ENCODE results near the gene GPR55.

GPR55 gene

GRCh38 chr2:230960026-230960425 is 35.0 kb upstream of the GPR55 start:
- H3K9ac ChIP-seq (ENCODE audit: low read length in 5 of 5) = no peak overlapping the region

GRCh38 chr2:230958820-230959756 is 34.0 kb upstream of the GPR55 start:
- H3K4me1 ChIP-seq (ENCODE audit: control insufficient read depth in 5 of 5, insufficient read depth in 5 of 5, low read length in 5 of 5) = peaks cover 3 to 29% (median 13%) of the 10 kb centered on the region in 5 donors
- no peaks in the 10 kb centered on the region for H3K36me3 ChIP-seq (ENCODE audit: control insufficient read depth in 5 of 5, insufficient read depth in 5 of 5, low read length in 5 of 5)
- H3K27me3 ChIP-seq (ENCODE audit: control insufficient read depth in 5 of 5, insufficient read depth in 4 of 5, low read length in 5 of 5) = peaks cover 0 to 8% (median 0%) of the 10 kb centered on the region in 5 donors
- no peak overlapping the region for H3K9ac ChIP-seq (ENCODE audit: low read length in 5 of 5)
- H3K4me3 ChIP-seq (ENCODE audit: low read depth in 1 of 5, low read length in 5 of 5) = no peak overlapping the region
- no peak overlapping the region for H3K27ac ChIP-seq (ENCODE audit: low read depth, low read length)
- no peaks in the 10 kb centered on the region for H3K9me3 ChIP-seq (ENCODE audit: control insufficient read depth in 5 of 5, low read length in 5 of 5)

More at GRCh38 chr2:230960026-230960425, 35.0 kb upstream of the GPR55 start:
- peaks cover 0 to 8% (median 0%) of the 10 kb centered on the region in 5 donors for H3K27me3 ChIP-seq (ENCODE audit: control insufficient read depth in 5 of 5, insufficient read depth in 4 of 5, low read length in 5 of 5)
- H3K36me3 ChIP-seq (ENCODE audit: control insufficient read depth in 5 of 5, insufficient read depth in 5 of 5, low read length in 5 of 5) = no peaks in the 10 kb centered on the region
- H3K9me3 ChIP-seq (ENCODE audit: control insufficient read depth in 5 of 5, low read length in 5 of 5) = no peaks in the 10 kb centered on the region
- H3K4me3 ChIP-seq (ENCODE audit: low read depth in 1 of 5, low read length in 5 of 5) = no peak overlapping the region
- no peak overlapping the region for H3K27ac ChIP-seq (ENCODE audit: low read depth, low read length)
- peaks cover 3 to 26% (median 11%) of the 10 kb centered on the region in 5 donors for H3K4me1 ChIP-seq (ENCODE audit: control insufficient read depth in 5 of 5, insufficient read depth in 5 of 5, low read length in 5 of 5)

GRCh38 chr2:230957756-230958391 is 32.8 kb upstream of the GPR55 start:
- no peaks in the 10 kb centered on the region for H3K36me3 ChIP-seq (ENCODE audit: control insufficient read depth in 5 of 5, insufficient read depth in 5 of 5, low read length in 5 of 5)
- H3K9ac ChIP-seq (ENCODE audit: low read length in 5 of 5) = no peak overlapping the region
- H3K27me3 ChIP-seq (ENCODE audit: control insufficient read depth in 5 of 5, insufficient read depth in 4 of 5, low read length in 5 of 5) = peaks cover 0 to 8% (median 0%) of the 10 kb centered on the region in 5 donors
- H3K4me1 ChIP-seq (ENCODE audit: control insufficient read depth in 5 of 5, insufficient read depth in 5 of 5, low read length in 5 of 5) = peaks cover 3 to 40% (median 21%) of the 10 kb centered on the region in 5 donors
- H3K27ac ChIP-seq (ENCODE audit: low read depth, low read length) = no peak overlapping the region
- H3K4me3 ChIP-seq (ENCODE audit: low read depth in 1 of 5, low read length in 5 of 5) = peak overlapping the region in 4 of 5 donors; percentile 39 to 58 (median 48)
- H3K9me3 ChIP-seq (ENCODE audit: control insufficient read depth in 5 of 5, low read length in 5 of 5) = peaks cover 0 to 4% (median 0%) of the 10 kb centered on the region in 5 donors

GRCh38 chr2:230956827-230957755 is 32.0 kb upstream of the GPR55 start:
- H3K9me3 ChIP-seq (ENCODE audit: control insufficient read depth in 5 of 5, low read length in 5 of 5) = peaks cover 0 to 4% (median 0%) of the 10 kb centered on the region in 5 donors

GRCh38 chr2:230955163-230955737 is 30.2 kb upstream of the GPR55 start:
- no peak overlapping the region for H3K4me3 ChIP-seq (ENCODE audit: low read depth in 1 of 5, low read length in 5 of 5)
- H3K36me3 ChIP-seq (ENCODE audit: control insufficient read depth in 5 of 5, insufficient read depth in 5 of 5, low read length in 5 of 5) = no peaks in the 10 kb centered on the region
- H3K27me3 ChIP-seq (ENCODE audit: control insufficient read depth in 5 of 5, insufficient read depth in 4 of 5, low read length in 5 of 5) = peaks cover 0 to 8% (median 0%) of the 10 kb centered on the region in 5 donors
- no peak overlapping the region for H3K27ac ChIP-seq (ENCODE audit: low read depth, low read length)
- peaks cover 2 to 51% (median 31%) of the 10 kb centered on the region in 5 donors for H3K4me1 ChIP-seq (ENCODE audit: control insufficient read depth in 5 of 5, insufficient read depth in 5 of 5, low read length in 5 of 5)
- H3K9ac ChIP-seq (ENCODE audit: low read length in 5 of 5) = no peak overlapping the region
- H3K9me3 ChIP-seq (ENCODE audit: control insufficient read depth in 5 of 5, low read length in 5 of 5) = peaks cover 0 to 4% (median 0%) of the 10 kb centered on the region in 5 donors

More at GRCh38 chr2:230956827-230957755, 32.0 kb upstream of the GPR55 start:
- H3K36me3 ChIP-seq (ENCODE audit: control insufficient read depth in 5 of 5, insufficient read depth in 5 of 5, low read length in 5 of 5) = no peaks in the 10 kb centered on the region
- no peak overlapping the region for H3K27ac ChIP-seq (ENCODE audit: low read depth, low read length)
- peaks cover 0 to 8% (median 0%) of the 10 kb centered on the region in 5 donors for H3K27me3 ChIP-seq (ENCODE audit: control insufficient read depth in 5 of 5, insufficient read depth in 4 of 5, low read length in 5 of 5)
- H3K4me1 ChIP-seq (ENCODE audit: control insufficient read depth in 5 of 5, insufficient read depth in 5 of 5, low read length in 5 of 5) = peaks cover 3 to 48% (median 27%) of the 10 kb centered on the region in 5 donors
- H3K9ac ChIP-seq (ENCODE audit: low read length in 5 of 5) = peak overlapping the region in 1 of 5 donors; percentile 8
- peak overlapping the region; percentile 39 to 71 (median 56) for H3K4me3 ChIP-seq (ENCODE audit: low read depth in 1 of 5, low read length in 5 of 5)

- no peak overlapping the region for H3K27ac ChIP-seq (ENCODE audit: low read depth, low read length)
- H3K4me1 ChIP-seq (ENCODE audit: control insufficient read depth in 5 of 5, insufficient read depth in 5 of 5, low read length in 5 of 5) = peaks cover 2 to 51% (median 31%) of the 10 kb centered on the region in 5 donors
- H3K9me3 ChIP-seq (ENCODE audit: control insufficient read depth in 5 of 5, low read length in 5 of 5) = peaks cover 0 to 4% (median 0%) of the 10 kb centered on the region in 5 donors
- H3K4me3 ChIP-seq (ENCODE audit: low read depth in 1 of 5, low read length in 5 of 5) = no peak overlapping the region
- no peaks in the 10 kb centered on the region for H3K36me3 ChIP-seq (ENCODE audit: control insufficient read depth in 5 of 5, insufficient read depth in 5 of 5, low read length in 5 of 5)
- peaks cover 0 to 8% (median 0%) of the 10 kb centered on the region in 5 donors for H3K27me3 ChIP-seq (ENCODE audit: control insufficient read depth in 5 of 5, insufficient read depth in 4 of 5, low read length in 5 of 5)
- H3K9ac ChIP-seq (ENCODE audit: low read length in 5 of 5) = no peak overlapping the region
These were observed 29.7 kb upstream of the GPR55 start for GRCh38 chr2:230954746-230955145.

DNA sequence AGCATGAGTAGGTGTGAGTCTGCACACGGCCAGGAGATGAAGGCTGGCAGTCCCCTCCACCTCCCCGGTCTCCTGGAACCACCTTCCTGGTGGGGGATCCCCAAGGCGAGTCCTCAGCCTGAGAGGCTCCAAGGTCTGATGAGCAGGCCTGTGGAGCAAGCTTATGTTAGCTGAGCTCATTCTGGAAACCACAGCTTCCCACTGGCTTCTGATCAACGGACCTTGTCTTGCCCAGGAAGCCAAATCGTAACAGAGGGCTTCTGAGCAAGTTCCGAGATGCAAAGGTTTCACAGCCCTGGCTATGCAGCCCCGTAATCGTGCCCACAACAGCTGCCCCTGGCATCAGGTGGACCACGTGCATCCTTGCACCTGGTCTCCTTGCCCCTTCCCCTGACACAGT is 28.8 kb upstream of the GPR55 start:
- Histone ChIP-seq H3K36me3 (ENCODE audit: control insufficient read depth in 5 of 5, insufficient read depth in 5 of 5, low read length in 5 of 5) (no peaks in the 10 kb centered on the region), H3K4me3 (ENCODE audit: low read depth in 1 of 5, low read length in 5 of 5) (peak overlapping the region in 1 of 5 donors; percentile 48), H3K27ac (ENCODE audit: low read depth, low read length) (peak overlapping the region; percentile 43), H3K9ac (ENCODE audit: low read length in 5 of 5) (peak overlapping the region in 1 of 5 donors; percentile 42), H3K27me3 (ENCODE audit: control insufficient read depth in 5 of 5, insufficient read depth in 4 of 5, low read length in 5 of 5) (peaks cover 0 to 8% (median 0%) of the 10 kb centered on the region in 5 donors), H3K4me1 (ENCODE audit: control insufficient read depth in 5 of 5, insufficient read depth in 5 of 5, low read length in 5 of 5) (peaks cover 2 to 51% (median 31%) of the 10 kb centered on the region in 5 donors), H3K9me3 (ENCODE audit: control insufficient read depth in 5 of 5, low read length in 5 of 5) (peaks cover 0 to 4% (median 0%) of the 10 kb centered on the region in 5 donors)

DNA sequence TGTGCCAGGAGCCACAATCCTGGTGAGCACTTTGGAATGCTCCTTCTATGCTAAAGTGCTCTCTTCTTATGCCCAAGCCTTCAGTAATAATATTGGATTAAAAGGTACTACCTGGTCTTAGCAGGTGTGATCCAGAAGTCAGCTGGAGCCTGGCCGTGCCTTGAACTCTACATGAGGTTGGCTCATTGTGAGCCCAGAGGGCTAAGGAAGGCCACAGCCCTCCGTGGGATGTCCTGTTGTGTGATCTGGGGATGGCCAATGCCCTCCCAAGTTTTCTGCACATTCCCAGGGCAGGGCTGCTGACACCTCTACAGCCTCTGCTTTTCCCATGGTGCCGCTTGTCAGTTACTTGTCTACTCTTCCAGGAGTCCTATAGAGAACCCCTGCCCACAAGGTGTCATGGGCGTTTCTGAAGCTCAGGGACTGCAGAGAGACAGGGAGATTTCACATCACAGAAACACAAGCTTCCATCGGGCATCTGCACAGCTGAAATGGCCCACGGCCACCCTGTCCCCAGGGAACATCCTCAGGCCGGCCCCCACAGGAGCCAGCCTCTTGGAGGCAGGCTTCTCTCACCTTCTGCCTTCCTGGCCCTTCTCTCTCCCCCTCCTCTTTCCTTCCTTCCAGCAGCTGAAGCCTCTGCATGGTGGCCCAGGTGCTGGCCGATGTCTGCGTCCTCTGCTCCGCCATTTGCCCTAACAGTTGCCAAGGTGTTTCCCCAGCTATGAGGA is 27.3 kb upstream of the GPR55 start:
- no peak overlapping the region for H3K9ac ChIP-seq (ENCODE audit: low read length in 5 of 5)
- no peak overlapping the region for H3K4me3 ChIP-seq (ENCODE audit: low read depth in 1 of 5, low read length in 5 of 5)
- H3K27ac ChIP-seq (ENCODE audit: low read depth, low read length) = no peak overlapping the region
- H3K36me3 ChIP-seq (ENCODE audit: control insufficient read depth in 5 of 5, insufficient read depth in 5 of 5, low read length in 5 of 5) = no peaks in the 10 kb centered on the region
- H3K27me3 ChIP-seq (ENCODE audit: control insufficient read depth in 5 of 5, insufficient read depth in 4 of 5, low read length in 5 of 5) = peaks cover 0 to 8% (median 0%) of the 10 kb centered on the region in 5 donors
- peaks cover 2 to 46% (median 31%) of the 10 kb centered on the region in 5 donors for H3K4me1 ChIP-seq (ENCODE audit: control insufficient read depth in 5 of 5, insufficient read depth in 5 of 5, low read length in 5 of 5)
- H3K9me3 ChIP-seq (ENCODE audit: control insufficient read depth in 5 of 5, low read length in 5 of 5) = peaks cover 0 to 4% (median 0%) of the 10 kb centered on the region in 5 donors

Data from subcutaneous abdominal adipose tissue (tissue), 5 donors.